H1 (cell line): Measurements from ENCODE around the gene ZNF2. TPM values are rescaled to one million over a fixed set of nuclear protein-coding genes. Genes with fewer than 3 reads are reported as not detected.

ENCODE experiments used
- CTCF ChIA-PET: fragments of 300-600 bp; sonication (Branson Sonifier 250); formaldehyde crosslinking; loops from one replicate; lab custom pipeline; 2021; ENCODE audit not compliant: partially characterized antibody; lab: Charles Lee
- POLR2A ChIA-PET: fragments of 300-600 bp; sonication (Branson Sonifier 250); formaldehyde crosslinking; loops from one replicate; lab custom pipeline; 2021; ENCODE audit warnings: inconsistent platforms; ENCODE audit not compliant: partially characterized antibody; lab: Charles Lee
- DNase-seq, 2 experiments: peaks; one replicate each; pipeline versions ENCODE4 v3.0.0 to v3.0.0-alpha.2; 2010 to 2022; ENCODE audit warnings: low spot score in 2 of 2, low read depth in 1 of 2, mixed read lengths in 1 of 2
- FAIRE-seq: peaks from 2 replicates; lab custom pipeline; 2011; peaks lifted over from hg19 to GRCh38; lab: Jason Lieb, UNC
- H2AFZ ChIP-seq: 2 replicates; pipeline ENCODE4 v1.8.1; 2012; ENCODE audit warnings: low read length, inconsistent platforms
- H2AK5ac ChIP-seq: 2 replicates; pipeline ENCODE4 v1.6.1; 2013; ENCODE audit warnings: low read depth, low read length
- H2BK120ac ChIP-seq: replicated peaks from 2 replicates; pipeline ENCODE3; 2013; ENCODE audit warnings: low read depth, low read length, inconsistent platforms
- H2BK12ac ChIP-seq: 2 replicates; pipeline ENCODE4 v1.6.1; 2013; ENCODE audit warnings: low read depth, low read length
- H2BK15ac ChIP-seq: 2 replicates; pipeline ENCODE4 v1.6.1; 2013; ENCODE audit warnings: low read length
- H2BK20ac ChIP-seq: 2 replicates; pipeline ENCODE4 v1.6.1; 2013; ENCODE audit warnings: low read length
- H2BK5ac ChIP-seq: 2 replicates; pipeline ENCODE4 v1.6.1; 2013; ENCODE audit warnings: low read depth, low read length
- H3K14ac ChIP-seq: 2 replicates; pipeline ENCODE4 v1.6.1; 2013; ENCODE audit warnings: inconsistent platforms; ENCODE audit not compliant: insufficient read length
- H3K18ac ChIP-seq: 2 replicates; pipeline ENCODE4 v1.6.1; 2013; ENCODE audit warnings: low read length; ENCODE audit errors: extremely low read depth
- H3K23ac ChIP-seq: 2 replicates; pipeline ENCODE4 v1.6.1; 2013; ENCODE audit warnings: inconsistent platforms; ENCODE audit not compliant: insufficient read length
- H3K23me2 ChIP-seq: 2 replicates; pipeline ENCODE4 v1.6.1; 2013; ENCODE audit warnings: low read depth, low read length
- H3K27ac ChIP-seq: 2 replicates; pipeline ENCODE4 v1.6.1; 2011; ENCODE audit warnings: low read depth, low read length, inconsistent platforms
- H3K27me3 ChIP-seq, 4 experiments: replicated peaks in 1 of 4; 1 replicate in 1 of 4; 2 replicates in 3 of 4; pipeline versions ENCODE4 v1.6.1 to v1.8.1; 2011 to 2013; ENCODE audit warnings: low read length in 3 of 4, mild to moderate bottlenecking in 3 of 4, inconsistent platforms in 2 of 4, mixed read lengths in 2 of 4, moderate library complexity in 1 of 4; ENCODE audit not compliant: control insufficient read depth in 3 of 4, insufficient read depth in 3 of 4; ENCODE audit errors: extremely low read depth in 1 of 4
- H3K36me3 ChIP-seq, 4 experiments: 2 replicates each; pipeline versions ENCODE4 v1.6.1 to v1.8.1; 2011 to 2013; ENCODE audit warnings: mild to moderate bottlenecking in 4 of 4, low read length in 3 of 4, moderate library complexity in 2 of 4, control low read depth in 1 of 4, inconsistent platforms in 1 of 4; ENCODE audit not compliant: insufficient read depth in 4 of 4, control insufficient read depth in 2 of 4
- H3K4ac ChIP-seq: replicated peaks from 2 replicates; pipeline ENCODE3; 2013; ENCODE audit warnings: low read length, low read depth, mixed read lengths, inconsistent platforms; ENCODE audit not compliant: insufficient read length
- H3K4me1 ChIP-seq, 4 experiments: replicated peaks in 1 of 4; 1 replicate in 1 of 4; 2 replicates in 3 of 4; pipeline versions ENCODE4 v1.6.1 to v1.8.1; 2011 to 2013; ENCODE audit warnings: low read length in 3 of 4, inconsistent platforms in 2 of 4, mixed read lengths in 1 of 4; ENCODE audit not compliant: insufficient read depth in 4 of 4, control insufficient read depth in 3 of 4
- H3K4me2 ChIP-seq, 2 experiments: 2 replicates each; pipeline versions ENCODE4 v1.6.1 to v1.8.1; 2011 to 2013; ENCODE audit warnings: low read depth in 2 of 2, low read length in 2 of 2, control low read depth in 1 of 2, inconsistent platforms in 1 of 2, mild to moderate bottlenecking in 1 of 2; ENCODE audit not compliant: insufficient read depth in 1 of 2
- H3K4me3 ChIP-seq, 4 experiments: fragments of 200-600, 300-600 bp in 1 of 4; sonication (generic), shearing (Covaris generic), sonication (Bioruptor Twin) in 1 of 4; 2 replicates each; pipeline versions ENCODE4 v1.5.1 to v1.8.1; 2011 to 2016; ENCODE audit warnings: low read length in 4 of 4, low read depth in 3 of 4, control low read depth in 2 of 4, inconsistent platforms in 2 of 4, mild to moderate bottlenecking in 2 of 4, mixed read lengths in 1 of 4, moderate library complexity in 1 of 4; ENCODE audit not compliant: insufficient read depth in 2 of 4; ENCODE audit errors: extremely low read depth in 1 of 4
- H3K56ac ChIP-seq: replicated peaks from 2 replicates; pipeline ENCODE3; 2013; ENCODE audit warnings: low read depth, mild to moderate bottlenecking, mixed read lengths, low read length, inconsistent platforms; ENCODE audit not compliant: insufficient read length
- H3K79me1 ChIP-seq: 2 replicates; pipeline ENCODE4 v1.6.1; 2013; ENCODE audit warnings: low read depth, low read length, control low read depth
- H3K79me2 ChIP-seq, 2 experiments: 2 replicates each; pipeline versions ENCODE4 v1.6.1 to v1.8.1; 2012 to 2013; ENCODE audit warnings: low read length in 2 of 2, mild to moderate bottlenecking in 2 of 2, inconsistent platforms in 1 of 2; ENCODE audit not compliant: insufficient read depth in 2 of 2, control insufficient read depth in 1 of 2
- H3K9ac ChIP-seq, 4 experiments: replicated peaks in 1 of 4; 1 replicate in 1 of 4; 2 replicates in 3 of 4; pipeline versions ENCODE4 v1.6.1 to v1.8.1; 2011 to 2013; ENCODE audit warnings: low read depth in 3 of 4, low read length in 3 of 4, control low read depth in 2 of 4, mild to moderate bottlenecking in 2 of 4, moderate library complexity in 2 of 4, inconsistent platforms in 1 of 4; ENCODE audit errors: extremely low read depth in 1 of 4
- H3K9me3 ChIP-seq, 2 experiments: 2 replicates each; pipeline versions ENCODE4 v1.6.1 to v1.8.1; 2012 to 2013; ENCODE audit warnings: mild to moderate bottlenecking in 2 of 2, moderate library complexity in 2 of 2, control low read depth in 1 of 2, inconsistent platforms in 1 of 2, low read depth in 1 of 2, low read length in 1 of 2, mixed read lengths in 1 of 2; ENCODE audit not compliant: insufficient read depth in 2 of 2
- H4K20me1 ChIP-seq, 2 experiments: replicated peaks in 1 of 2; 2 replicates each; pipeline versions ENCODE3 to v1.8.1; 2011 to 2013; ENCODE audit warnings: inconsistent platforms in 2 of 2, low read length in 2 of 2, mild to moderate bottlenecking in 1 of 2; ENCODE audit not compliant: insufficient read depth in 2 of 2, control insufficient read depth in 1 of 2
- H4K5ac ChIP-seq: 2 replicates; pipeline ENCODE4 v1.6.1; 2013; ENCODE audit warnings: low read length, low read depth, mixed read lengths, inconsistent platforms; ENCODE audit not compliant: insufficient read length
- H4K8ac ChIP-seq: 2 replicates; pipeline ENCODE4 v1.8.0; 2013; ENCODE audit warnings: mild to moderate bottlenecking, moderate library complexity, low read length, inconsistent platforms; ENCODE audit not compliant: insufficient read depth; ENCODE audit errors: extremely low read depth
- H4K91ac ChIP-seq: replicated peaks from 2 replicates; pipeline ENCODE3; 2013; ENCODE audit warnings: low read length, mixed read lengths, inconsistent platforms; ENCODE audit not compliant: insufficient read length
- ASH2L ChIP-seq: fragments of 200-600, 300-600 bp; sonication (generic); IDR thresholded peaks from one replicate; pipeline ENCODE4 v1.7.1; 2017; ENCODE audit warnings: low read length
- BCL11A ChIP-seq, 2 experiments: IDR thresholded peaks; one replicate each; pipeline ENCODE4 v1.6.1; 2011; ENCODE audit warnings: low read depth in 2 of 2, low read length in 2 of 2, mild to moderate bottlenecking in 2 of 2
- CHD2 ChIP-seq: IDR thresholded peaks from 2 replicates; pipeline ENCODE4 v1.6.1; 2012; ENCODE audit warnings: low read length, improper control_type of control experiment
- CTBP2 ChIP-seq: IDR thresholded peaks from 2 replicates; pipeline ENCODE4 v1.7.0; 2011; ENCODE audit warnings: borderline replicate concordance, mild to moderate bottlenecking, moderate library complexity, mixed read lengths, low read length; ENCODE audit not compliant: insufficient read depth, insufficient read length
- EGR1 ChIP-seq: IDR thresholded peaks from 2 replicates; pipeline ENCODE4 v1.6.1; 2011; ENCODE audit warnings: low read depth, low read length, borderline replicate concordance
- EP300 ChIP-seq, 2 experiments: IDR thresholded peaks; 1 replicate in 1 of 2; 2 replicates in 1 of 2; pipeline ENCODE4 v1.6.1; 2011 to 2012; ENCODE audit warnings: low read depth in 2 of 2, low read length in 2 of 2, mild to moderate bottlenecking in 2 of 2, borderline replicate concordance in 1 of 2, inconsistent platforms in 1 of 2, moderate library complexity in 1 of 2
- HDAC2 ChIP-seq, 2 experiments: fragments of 300-600 bp in 1 of 2; sonication (generic) in 1 of 2; IDR thresholded peaks; 2 replicates each; pipeline ENCODE4 v1.6.1; 2011 to 2012; ENCODE audit warnings: low read depth in 2 of 2, low read length in 2 of 2, mild to moderate bottlenecking in 2 of 2, moderate library complexity in 2 of 2, borderline replicate concordance in 1 of 2, inconsistent platforms in 1 of 2
- POLR2AphosphoS5 ChIP-seq: IDR thresholded peaks from 2 replicates; pipeline ENCODE4 v1.6.1; 2011; ENCODE audit warnings: low read depth, low read length
- RAD21 ChIP-seq, 2 experiments: IDR thresholded peaks in 1 of 2; conservative IDR thresholded peaks in 1 of 2; 2 replicates each; pipeline ENCODE4 v1.6.1; 2011; ENCODE audit warnings: low read depth in 2 of 2, low read length in 2 of 2, improper control_type of control experiment in 1 of 2, inconsistent platforms in 1 of 2, mild to moderate bottlenecking in 1 of 2, moderate library complexity in 1 of 2
- RXRA ChIP-seq: IDR thresholded peaks from 2 replicates; pipeline ENCODE4 v1.6.1; 2011; ENCODE audit warnings: low read depth, mild to moderate bottlenecking, low read length, moderate library complexity; ENCODE audit not compliant: insufficient read depth
- SIX5 ChIP-seq: IDR thresholded peaks from 2 replicates; pipeline ENCODE4 v1.6.1; 2011; ENCODE audit warnings: mild to moderate bottlenecking, low read depth, low read length
- SP1 ChIP-seq: IDR thresholded peaks from 2 replicates; pipeline ENCODE4 v1.6.1; 2011; ENCODE audit warnings: low read depth, low read length
- SP4 ChIP-seq: IDR thresholded peaks from 2 replicates; pipeline ENCODE4 v1.6.1; 2012; ENCODE audit warnings: low read length, inconsistent platforms
- TAF1 ChIP-seq: IDR thresholded peaks from 2 replicates; pipeline ENCODE4 v1.6.1; 2011; ENCODE audit warnings: mild to moderate bottlenecking, low read depth, low read length
- TBP ChIP-seq: IDR thresholded peaks from 2 replicates; pipeline ENCODE4 v1.6.1; 2011; ENCODE audit warnings: low read depth, low read length, improper control_type of control experiment
- WGBS, 2 experiments: shearing (Covaris generic) in 1 of 2; methylation state at CpG; one replicate each; pipeline versions ENCODE4 v1.1.6 to v1.1.7; 2013 to 2015; ENCODE audit warnings: low lambda C conversion rate in 2 of 2, mixed read lengths in 2 of 2, inconsistent platforms in 1 of 2, low coverage in 1 of 2, missing lambda C conversion rate in 1 of 2; ENCODE audit not compliant: insufficient replicate concordance in 2 of 2, insufficient coverage in 1 of 2, insufficient read length in 1 of 2; ENCODE audit errors: extremely low coverage in 1 of 2, missing lambda C conversion rate in 1 of 2; 5-methylcytosine and 5-hydroxymethylcytosine counted together
- polyA plus RNA-seq, 7 experiments: library from polyadenylated mRNA; depleted of rRNA in 3 of 7; stranded (reverse) in 5 of 7; unstranded in 2 of 7; fragments of >200 nt in 5 of 7; fragments of 200-250 nt in 2 of 7; gene quantifications; 1 replicate in 5 of 7; 2 replicates in 1 of 7; 4 replicates in 1 of 7; pipeline versions ENCODE4 v1.2.1 to v1.2.3, GENCODE V29; 2011 to 2013; ENCODE audit warnings: missing spikeins in 2 of 7, mixed read lengths in 2 of 7
- total RNA-seq: library from RNA; stranded (reverse); fragmentation: NEBNext Ultra II Directional; extraction: Animal tissue kit (Norgen Biotek cat#: 25700); gene quantifications from 2 replicates; pipeline ENCODE4 v1.2.1, GENCODE V29; 2021

The ZNF2 gene
- total and polyA plus RNA-seq, 2 of the 8 experiments (the other 6 are each of a cell fraction or from before 2014, with no cell fraction given), result 1.3 to 3.0 TPM

DNA sequence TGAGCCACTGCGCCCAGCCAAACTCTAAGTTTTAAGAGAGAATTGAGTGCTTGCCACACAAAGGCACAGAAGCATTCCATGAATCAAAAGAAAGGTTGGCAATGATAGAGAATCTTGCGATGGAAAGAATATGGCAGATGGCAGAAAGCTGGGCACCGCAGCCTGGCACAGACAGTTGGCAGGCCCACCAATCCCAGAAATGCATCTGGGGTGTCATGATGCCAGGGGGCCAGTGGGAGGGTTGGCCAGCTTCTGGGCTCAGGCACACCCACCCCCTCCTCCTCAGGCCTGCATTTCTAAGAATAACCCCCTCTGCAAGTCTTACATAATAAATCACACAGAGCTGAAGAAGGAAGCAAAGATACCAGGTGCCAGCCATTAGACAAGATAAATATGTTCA is 19.6 kb downstream of the ZNF2 start:
- Histone ChIP-seq H4K91ac (no peak overlapping the region), H4K8ac (no peak overlapping the region), H3K23ac (no peak overlapping the region), H3K27me3 (no peaks in the 10 kb centered on the region), H3K4me2 (no peak overlapping the region), H3K27ac (no peak overlapping the region), H3K79me2 (no peaks in the 10 kb centered on the region), H2BK20ac (no peak overlapping the region), H4K20me1 (no peaks in the 10 kb centered on the region), H3K56ac (no peak overlapping the region), H2BK5ac (no peak overlapping the region), H3K36me3 (peaks cover 0 to 27% (median 11%) of the 10 kb centered on the region in 4 experiments; a peak in 7 of 8 replicates), H3K4me3 (no peak overlapping the region), H3K18ac (no peak overlapping the region)
- 86% methylated on average over 3 of the region's 3 CpGs; no CpG with 5 or more reads in 1 of the 2 experiments for WGBS, 2 experiments
- CTCF ChIA-PET, result no interaction called here
- DNase-seq, result no peak
- TF ChIP-seq RAD21 (IDR thresholded peaks at IDR 0.05 in 1 of 2, conservative IDR thresholded peaks at IDR 0.05 in 1 of 2; ENCODE audit: low read depth in 2 of 2, low read length in 2 of 2) (no peak), ASH2L (no peak), CHD2 (no peak), HDAC2 (IDR thresholded peaks at IDR 0.05; ENCODE audit: borderline replicate concordance in 1 of 2, low read depth in 2 of 2, low read length in 2 of 2) (no peak), RXRA (no peak), EP300 (IDR thresholded peaks at IDR 0.05; ENCODE audit: borderline replicate concordance in 1 of 2, low read depth in 2 of 2, low read length in 2 of 2) (no peak), TAF1 (no peak), SIX5 (no peak), CTBP2 (no peak), TBP (no peak), BCL11A (IDR thresholded peaks at IDR 0.05; ENCODE audit: low read depth in 2 of 2, low read length in 2 of 2) (no peak), EGR1 (no peak), POLR2AphosphoS5 (no peak), SP4 (no peak), SP1 (no peak)
- TF ChIP-seq, all 59 proteins: peak for 0
- Histone ChIP-seq H4K5ac (no peak overlapping the region), H2BK15ac (no peak overlapping the region), H2AK5ac (no peak overlapping the region), H3K23me2 (no peaks in the 10 kb centered on the region), H3K9ac (no peak overlapping the region), H3K14ac (no peak overlapping the region), H2BK12ac (no peak overlapping the region), H2BK120ac (no peak overlapping the region), H2AFZ (no peak overlapping the region), H3K4me1 (no peaks in the 10 kb centered on the region), H3K79me1 (no peaks in the 10 kb centered on the region), H3K9me3 (peaks cover 44 to 58% of the 10 kb centered on the region in 2 experiments), H3K4ac (no peak overlapping the region)
- FAIRE-seq, result no peak
- POLR2A ChIA-PET, result no interaction called here
